ENCODE data around the gene CA5A. TPM values are rescaled to one million over a fixed set of nuclear protein-coding genes. Genes with fewer than 3 reads are reported as not detected.
A peak's percentile ranks its signal among the peaks of the same experiment; 100 is the strongest.
"Not testable (repeated sequence)": the region's sequence is repeated elsewhere in the genome, so short reads cannot be mapped to it uniquely, and the experiment has no call there.

The CA5A gene
- total and polyA plus RNA-seq, 9 of the 15 experiments (the other 6 are each of a cell fraction or from before 2014, with no cell fraction given), result not detected

DNA sequence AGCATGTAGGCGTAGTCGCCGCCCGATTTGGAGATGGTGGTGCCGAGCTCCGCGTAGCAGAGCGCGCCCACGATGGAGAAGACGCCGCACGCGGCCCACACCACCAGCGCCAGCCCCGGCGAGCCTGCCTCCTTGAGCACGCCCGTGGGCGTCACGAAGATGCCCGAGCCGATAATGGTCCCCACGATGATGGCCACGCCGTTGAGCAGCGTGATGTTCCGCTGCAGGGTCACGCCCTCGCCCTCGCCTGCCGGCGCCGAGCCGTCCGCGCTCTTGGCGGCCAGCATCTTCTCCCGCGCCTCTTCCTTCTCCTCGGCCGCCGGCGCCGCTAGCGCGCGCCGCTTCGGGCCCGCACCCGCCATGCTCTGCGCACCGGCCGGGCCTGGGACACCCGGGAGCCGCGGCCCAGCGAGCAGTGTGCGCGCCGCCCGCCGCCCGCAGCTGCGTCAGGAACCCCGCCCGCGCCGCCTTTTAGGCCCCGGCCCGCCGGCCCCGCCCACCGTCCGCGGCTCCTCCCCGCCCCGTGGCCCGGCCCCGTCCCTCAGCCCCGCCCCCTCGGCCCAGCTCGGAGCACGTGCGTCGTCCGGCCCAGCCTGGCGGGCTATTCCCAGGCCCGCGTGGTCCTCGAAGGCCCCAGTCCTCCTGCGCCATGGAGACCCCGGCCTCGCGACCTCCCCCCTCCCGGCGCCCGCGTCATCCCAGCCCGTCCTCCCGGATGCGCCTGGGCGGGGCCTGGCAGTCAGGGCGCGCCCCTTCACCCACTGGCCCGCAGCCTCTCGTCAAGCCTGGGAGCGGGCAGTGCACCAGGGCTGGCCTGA lies 67.1 kb downstream of the CA5A start, which contains the start of gene SLC7A5 (continued):
- TF ChIP-seq CBX3 (IDR thresholded peaks at IDR 0.05; ENCODE audit: borderline replicate concordance in 1 of 2, low read length in 2 of 2) (peak in 1 of 2 experiments; percentile 77; a peak in 2 of 3 replicates), CREB1 (CRISPR knock-in tag; IDR thresholded peaks at IDR 0.05) (peak; percentile 30; the same call in 1 of the 2 replicates), L3MBTL2 (IDR thresholded peaks at IDR 0.05) (peak; percentile 99), POLR2G (IDR thresholded peaks at IDR 0.05; ENCODE audit: low read depth, low read length) (peak; percentile 93), RNF2 (IDR thresholded peaks at IDR 0.05) (peak; percentile 69; the same call in 1 of the 2 replicates), MYC (IDR thresholded peaks at IDR 0.05; ENCODE audit: low read depth, low read length) (peak; percentile 81), NR2C2 (tag; IDR thresholded peaks at IDR 0.05) (0 out of 2 replicates have a peak, but pooled peaks have one; percentile 27), AFF4 (CRISPR knock-in tag; IDR thresholded peaks at IDR 0.05) (peak; percentile 97; the same call in 1 of the 2 replicates), CHD1 (IDR thresholded peaks at IDR 0.05; ENCODE audit: low read length) (peak; percentile 48), E2F3 (CRISPR knock-in tag; IDR thresholded peaks at IDR 0.05) (peak; percentile 52; the same call in 1 of the 2 replicates), NR4A1 (CRISPR knock-in tag; IDR thresholded peaks at IDR 0.05) (0 out of 2 replicates have a peak, but pooled peaks have one; percentile 28), CREM (IDR thresholded peaks at IDR 0.05; ENCODE audit: low read depth) (peak; percentile 39), ZNF766 (CRISPR knock-in tag; conservative IDR thresholded peaks at IDR 0.05) (0 out of 2 replicates have a peak, but pooled peaks have one; percentile 50)
- TF ChIP-seq CREB1 (IDR thresholded peaks at IDR 0.05); MYC (CRISPR knock-in tag; IDR thresholded peaks at IDR 0.05; ENCODE audit: borderline replicate concordance, low read depth); NR2C2 (CRISPR knock-in tag; IDR thresholded peaks at IDR 0.05); NR4A1 (tag; IDR thresholded peaks at IDR 0.05): not testable (repeated sequence)
- TF ChIP-seq, protein P1, sequence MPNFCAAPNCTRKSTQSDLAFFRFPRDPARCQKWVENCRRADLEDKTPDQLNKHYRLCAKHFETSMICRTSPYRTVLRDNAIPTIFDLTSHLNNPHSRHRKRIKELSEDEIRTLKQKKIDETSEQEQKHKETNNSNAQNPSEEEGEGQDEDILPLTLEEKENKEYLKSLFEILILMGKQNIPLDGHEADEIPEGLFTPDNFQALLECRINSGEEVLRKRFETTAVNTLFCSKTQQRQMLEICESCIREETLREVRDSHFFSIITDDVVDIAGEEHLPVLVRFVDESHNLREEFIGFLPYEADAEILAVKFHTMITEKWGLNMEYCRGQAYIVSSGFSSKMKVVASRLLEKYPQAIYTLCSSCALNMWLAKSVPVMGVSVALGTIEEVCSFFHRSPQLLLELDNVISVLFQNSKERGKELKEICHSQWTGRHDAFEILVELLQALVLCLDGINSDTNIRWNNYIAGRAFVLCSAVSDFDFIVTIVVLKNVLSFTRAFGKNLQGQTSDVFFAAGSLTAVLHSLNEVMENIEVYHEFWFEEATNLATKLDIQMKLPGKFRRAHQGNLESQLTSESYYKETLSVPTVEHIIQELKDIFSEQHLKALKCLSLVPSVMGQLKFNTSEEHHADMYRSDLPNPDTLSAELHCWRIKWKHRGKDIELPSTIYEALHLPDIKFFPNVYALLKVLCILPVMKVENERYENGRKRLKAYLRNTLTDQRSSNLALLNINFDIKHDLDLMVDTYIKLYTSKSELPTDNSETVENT (CRISPR knock-in tag; IDR thresholded peaks at IDR 0.05), result peak; percentile 87; the same call in 1 of the 2 replicates

Data from K562 (cell line).